ENCODE measurements around the gene AGXT2.

AGXT2 gene

DNA sequence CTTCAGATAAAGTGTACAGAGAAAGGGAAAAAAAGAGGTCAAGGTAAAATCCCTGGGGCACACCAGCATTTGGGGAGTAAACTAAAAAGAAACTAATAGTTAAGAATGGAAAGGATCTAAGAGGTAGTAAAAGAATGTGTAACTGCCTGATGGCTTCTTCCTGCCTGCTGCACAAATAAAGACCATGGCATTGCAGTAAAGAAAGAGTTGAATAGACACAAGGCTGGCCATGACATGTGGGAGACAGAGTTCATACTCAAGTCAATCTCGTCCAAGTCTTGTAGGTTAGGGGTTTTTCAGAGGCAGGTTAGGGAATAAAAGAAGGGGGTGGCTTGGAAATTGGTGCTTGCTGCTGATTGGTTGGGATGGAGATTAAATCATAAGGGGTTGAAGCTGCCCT is 60.8 kb downstream of the AGXT2 start:
- no peak for ATAC-seq
- TF ChIP-seq TSHZ2 (CRISPR knock-in tag; IDR thresholded peaks at IDR 0.05) (no peak), PPARA (CRISPR knock-in tag; IDR thresholded peaks at IDR 0.05; ENCODE audit: borderline replicate concordance) (no peak), TOX (CRISPR knock-in tag; IDR thresholded peaks at IDR 0.05; ENCODE audit: borderline replicate concordance) (no peak), TCF4 (CRISPR knock-in tag; IDR thresholded peaks at IDR 0.05; ENCODE audit: borderline replicate concordance) (no peak), ZFP3 (CRISPR knock-in tag; IDR thresholded peaks at IDR 0.05) (no peak), CSDC2 (CRISPR knock-in tag; IDR thresholded peaks at IDR 0.05) (no peak), SNAI2 (CRISPR knock-in tag; IDR thresholded peaks at IDR 0.05) (no peak), ESRRG (CRISPR knock-in tag; IDR thresholded peaks at IDR 0.05) (no peak), ZFP30 (CRISPR knock-in tag; IDR thresholded peaks at IDR 0.05) (no peak)

- no peak for TF ChIP-seq PPARA (CRISPR knock-in tag; IDR thresholded peaks at IDR 0.05; ENCODE audit: borderline replicate concordance)
- TF ChIP-seq ZNF8 (CRISPR knock-in tag; IDR thresholded peaks at IDR 0.05): no peak
- TF ChIP-seq ZFP3 (CRISPR knock-in tag; IDR thresholded peaks at IDR 0.05): no peak
- no peak for TF ChIP-seq SNAI2 (CRISPR knock-in tag; IDR thresholded peaks at IDR 0.05)
- no peak for ATAC-seq
Measured at GRCh38 chr5:34982823-34983222, 64.9 kb downstream of the AGXT2 start.

GRCh38 chr5:34978681-34979080 is 69.1 kb downstream of the AGXT2 start:
- ATAC-seq: no peak

More at GRCh38 chr5:34978681-34979080, 69.1 kb downstream of the AGXT2 start:
- TF ChIP-seq TSHZ2 (CRISPR knock-in tag; IDR thresholded peaks at IDR 0.05): no peak
- TF ChIP-seq, protein P1, sequence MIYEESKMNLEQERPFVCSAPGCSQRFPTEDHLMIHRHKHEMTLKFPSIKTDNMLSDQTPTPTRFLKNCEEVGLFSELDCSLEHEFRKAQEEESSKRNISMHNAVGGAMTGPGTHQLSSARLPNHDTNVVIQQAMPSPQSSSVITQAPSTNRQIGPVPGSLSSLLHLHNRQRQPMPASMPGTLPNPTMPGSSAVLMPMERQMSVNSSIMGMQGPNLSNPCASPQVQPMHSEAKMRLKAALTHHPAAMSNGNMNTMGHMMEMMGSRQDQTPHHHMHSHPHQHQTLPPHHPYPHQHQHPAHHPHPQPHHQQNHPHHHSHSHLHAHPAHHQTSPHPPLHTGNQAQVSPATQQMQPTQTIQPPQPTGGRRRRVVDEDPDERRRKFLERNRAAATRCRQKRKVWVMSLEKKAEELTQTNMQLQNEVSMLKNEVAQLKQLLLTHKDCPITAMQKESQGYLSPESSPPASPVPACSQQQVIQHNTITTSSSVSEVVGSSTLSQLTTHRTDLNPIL (CRISPR knock-in tag; IDR thresholded peaks at IDR 0.05; ENCODE audit: low read depth): no peak
- TF ChIP-seq ZNF8 (CRISPR knock-in tag; IDR thresholded peaks at IDR 0.05): no peak
- TF ChIP-seq, protein P2, sequence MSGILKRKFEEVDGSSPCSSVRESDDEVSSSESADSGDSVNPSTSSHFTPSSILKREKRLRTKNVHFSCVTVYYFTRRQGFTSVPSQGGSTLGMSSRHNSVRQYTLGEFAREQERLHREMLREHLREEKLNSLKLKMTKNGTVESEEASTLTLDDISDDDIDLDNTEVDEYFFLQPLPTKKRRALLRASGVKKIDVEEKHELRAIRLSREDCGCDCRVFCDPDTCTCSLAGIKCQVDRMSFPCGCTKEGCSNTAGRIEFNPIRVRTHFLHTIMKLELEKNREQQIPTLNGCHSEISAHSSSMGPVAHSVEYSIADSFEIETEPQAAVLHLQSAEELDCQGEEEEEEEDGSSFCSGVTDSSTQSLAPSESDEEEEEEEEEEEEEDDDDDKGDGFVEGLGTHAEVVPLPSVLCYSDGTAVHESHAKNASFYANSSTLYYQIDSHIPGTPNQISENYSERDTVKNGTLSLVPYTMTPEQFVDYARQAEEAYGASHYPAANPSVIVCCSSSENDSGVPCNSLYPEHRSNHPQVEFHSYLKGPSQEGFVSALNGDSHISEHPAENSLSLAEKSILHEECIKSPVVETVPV (CRISPR knock-in tag; IDR thresholded peaks at IDR 0.05): no peak
- TF ChIP-seq RARB (CRISPR knock-in tag; IDR thresholded peaks at IDR 0.05): no peak
- no peak for TF ChIP-seq ISL1 (CRISPR knock-in tag; IDR thresholded peaks at IDR 0.05)
- TF ChIP-seq, protein P3, sequence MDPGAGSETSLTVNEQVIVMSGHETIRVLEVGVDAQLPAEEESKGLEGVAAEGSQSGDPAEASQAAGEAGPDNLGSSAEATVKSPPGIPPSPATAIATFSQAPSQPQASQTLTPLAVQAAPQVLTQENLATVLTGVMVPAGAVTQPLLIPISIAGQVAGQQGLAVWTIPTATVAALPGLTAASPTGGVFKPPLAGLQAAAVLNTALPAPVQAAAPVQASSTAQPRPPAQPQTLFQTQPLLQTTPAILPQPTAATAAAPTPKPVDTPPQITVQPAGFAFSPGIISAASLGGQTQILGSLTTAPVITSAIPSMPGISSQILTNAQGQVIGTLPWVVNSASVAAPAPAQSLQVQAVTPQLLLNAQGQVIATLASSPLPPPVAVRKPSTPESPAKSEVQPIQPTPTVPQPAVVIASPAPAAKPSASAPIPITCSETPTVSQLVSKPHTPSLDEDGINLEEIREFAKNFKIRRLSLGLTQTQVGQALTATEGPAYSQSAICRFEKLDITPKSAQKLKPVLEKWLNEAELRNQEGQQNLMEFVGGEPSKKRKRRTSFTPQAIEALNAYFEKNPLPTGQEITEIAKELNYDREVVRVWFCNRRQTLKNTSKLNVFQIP (CRISPR knock-in tag; IDR thresholded peaks at IDR 0.05; ENCODE audit: borderline replicate concordance, low read depth): no peak
- TF ChIP-seq GLIS3 (CRISPR knock-in tag; IDR thresholded peaks at IDR 0.05): no peak
- no peak for TF ChIP-seq TOX (CRISPR knock-in tag; IDR thresholded peaks at IDR 0.05; ENCODE audit: borderline replicate concordance)
- TF ChIP-seq ZNF565 (CRISPR knock-in tag; conservative IDR thresholded peaks at IDR 0.05; ENCODE audit: low read depth): no peak
- no peak for TF ChIP-seq CSDC2 (CRISPR knock-in tag; IDR thresholded peaks at IDR 0.05)
- TF ChIP-seq ARNTL (CRISPR knock-in tag; IDR thresholded peaks at IDR 0.05; ENCODE audit: borderline replicate concordance, low read depth): no peak
- no peak for TF ChIP-seq BACH2 (CRISPR knock-in tag; IDR thresholded peaks at IDR 0.05; ENCODE audit: borderline replicate concordance)
- no peak for TF ChIP-seq ZC3H10 (CRISPR knock-in tag; IDR thresholded peaks at IDR 0.05)
- no peak for TF ChIP-seq OSR1 (CRISPR knock-in tag; IDR thresholded peaks at IDR 0.05)
- no peak for TF ChIP-seq TCF4 (CRISPR knock-in tag; IDR thresholded peaks at IDR 0.05; ENCODE audit: borderline replicate concordance)
- no peak for TF ChIP-seq ZFP30 (CRISPR knock-in tag; IDR thresholded peaks at IDR 0.05)
